NCI-H128 (cell line): ENCODE data around the gene ACTG1.

Source experiments
- DNase-seq: peaks from one replicate; lab custom pipeline; 2025; ENCODE audit not compliant: unreplicated experiment; lab: John Stamatoyannopoulos, UW

ACTG1 gene

GRCh38 chr17:81482673-81483072 is 29.9 kb downstream of the ACTG1 start:
- DNase-seq = no peak

- DNase-seq = no peak
Observed at GRCh38 chr17:81481815-81482505, 30.6 kb downstream of the ACTG1 start.

- DNase-seq = peak; percentile 53
Observed at GRCh38 chr17:81481073-81481799, 31.4 kb downstream of the ACTG1 start.

GRCh38 chr17:81480140-81481072 is 32.2 kb downstream of the ACTG1 start:
- DNase-seq = no peak

- DNase-seq = no peak
Observed at GRCh38 chr17:81479175-81480071, 33.2 kb downstream of the ACTG1 start.

- DNase-seq = no peak
Observed at GRCh38 chr17:81478119-81478518, 34.5 kb downstream of the ACTG1 start.

- DNase-seq = no peak
Observed at GRCh38 chr17:81477173-81477572, 35.4 kb downstream of the ACTG1 start.

- DNase-seq = no peak
Observed at GRCh38 chr17:81476635-81477034, 36.0 kb downstream of the ACTG1 start.

GRCh38 chr17:81476097-81476496 is 36.5 kb downstream of the ACTG1 start:
- DNase-seq = no peak

GRCh38 chr17:81474958-81475357 is 37.6 kb downstream of the ACTG1 start:
- DNase-seq = no peak

GRCh38 chr17:81473019-81473418 is 39.6 kb downstream of the ACTG1 start:
- DNase-seq = no peak

- DNase-seq = peak; percentile 62
Observed at GRCh38 chr17:81471818-81472456, 40.7 kb downstream of the ACTG1 start.

- DNase-seq = no peak
Observed at GRCh38 chr17:81470944-81471817, 41.4 kb downstream of the ACTG1 start.

GRCh38 chr17:81470270-81470943 is 42.2 kb downstream of the ACTG1 start:
- DNase-seq = no peak

GRCh38 chr17:81469266-81469665 is 43.3 kb downstream of the ACTG1 start:
- DNase-seq = no peak

GRCh38 chr17:81468770-81469121 is 43.9 kb downstream of the ACTG1 start:
- DNase-seq = no peak

- no peak for DNase-seq
Observed at GRCh38 chr17:81468111-81468769, 44.4 kb downstream of the ACTG1 start.
